Esophagus muscularis mucosa (tissue), 4 donors: ENCODE measurements around the gene ANKRD12. TPM values are rescaled to one million over a fixed set of nuclear protein-coding genes. Genes with fewer than 3 reads are reported as not detected.
A peak's percentile ranks its signal among the peaks of the same experiment; 100 is the strongest.

ENCODE experiments used
- DNase-seq: peaks from one replicate; pipeline ENCODE4 v3.0.0-alpha.2; 2017; ENCODE audit errors: extremely low spot score
- H3K27ac ChIP-seq, 4 donors: fragments of 200-600 bp; sonication (generic); replicated peaks in 1 of 4; 1 replicate in 3 of 4; 2 replicates in 1 of 4; pipeline ENCODE4 v1.5.1; 2016 to 2019; ENCODE audit warnings: mild to moderate bottlenecking in 1 of 4
- H3K27me3 ChIP-seq, 4 donors: fragments of 200-600 bp; sonication (generic); one replicate each; pipeline versions ENCODE4 v1.5.1 to v1.6.0; 2016 to 2019
- H3K36me3 ChIP-seq, 4 donors: fragments of 200-600 bp; sonication (generic); one replicate each; pipeline ENCODE4 v1.5.1; 2016 to 2019
- H3K4me1 ChIP-seq, 4 donors: fragments of 200-600 bp; sonication (generic); one replicate each; pipeline ENCODE4 v1.5.1; 2016 to 2019
- H3K4me3 ChIP-seq, 4 donors: fragments of 200-600 bp; sonication (generic); 1 replicate in 2 of 4; 2 replicates in 2 of 4; pipeline ENCODE4 v1.5.1; 2016 to 2019; ENCODE audit warnings: mild to moderate bottlenecking in 4 of 4, moderate library complexity in 1 of 4
- H3K9me3 ChIP-seq, 4 donors: fragments of 200-600 bp; sonication (generic); 1 replicate in 3 of 4; 2 replicates in 1 of 4; pipeline ENCODE4 v1.5.1; 2016 to 2019
- EP300 ChIP-seq: sonication (generic); formaldehyde crosslinking; IDR thresholded peaks from one replicate; pipeline ENCODE4 v1.6.1; 2017; ENCODE audit warnings: antibody characterized with exemption
- POLR2A ChIP-seq: fragments of 450-650 bp; IDR thresholded peaks from one replicate; pipeline ENCODE4 v1.6.1; 2017; ENCODE audit warnings: antibody characterized with exemption, moderate library complexity, mild to moderate bottlenecking, low read depth
- POLR2AphosphoS5 ChIP-seq, 2 donors: sonication (generic); formaldehyde crosslinking; IDR thresholded peaks; one replicate each; pipeline ENCODE4 v1.6.1; 2017; ENCODE audit warnings: antibody characterized with exemption in 2 of 2
- WGBS: methylation state at CpG from one replicate; pipeline ENCODE4 v1.1.5; 2018; 5-methylcytosine and 5-hydroxymethylcytosine counted together
- intact Hi-C: fragments of 100-400 bp; cut with DNase I; formaldehyde crosslinking; loops from one replicate; pipeline ENCODE4 v1.15.1; 2023
- total RNA-seq, 4 donors: library from RNA; depleted of rRNA; stranded (reverse); fragments of >200 nt; gene quantifications; one replicate each; pipeline versions ENCODE4 v1.1.0 to v1.2.1, GENCODE V29; 2016
- TF ChIP-seq, protein P1 (sequence below), 3 experiments: fragments of 200-600 bp in 2 of 3; fragments of 450-650 bp in 1 of 3; sonication (generic) in 2 of 3; IDR thresholded peaks; one replicate each; pipeline ENCODE4 v1.5.1; 2017 to 2019; ENCODE audit warnings: antibody characterized with exemption in 3 of 3, mild to moderate bottlenecking in 2 of 3, moderate library complexity in 1 of 3

The ANKRD12 gene
- total RNA-seq, 4 donors from 2014 or later: 65.2 to 108 (median 92.9) TPM

DNA sequence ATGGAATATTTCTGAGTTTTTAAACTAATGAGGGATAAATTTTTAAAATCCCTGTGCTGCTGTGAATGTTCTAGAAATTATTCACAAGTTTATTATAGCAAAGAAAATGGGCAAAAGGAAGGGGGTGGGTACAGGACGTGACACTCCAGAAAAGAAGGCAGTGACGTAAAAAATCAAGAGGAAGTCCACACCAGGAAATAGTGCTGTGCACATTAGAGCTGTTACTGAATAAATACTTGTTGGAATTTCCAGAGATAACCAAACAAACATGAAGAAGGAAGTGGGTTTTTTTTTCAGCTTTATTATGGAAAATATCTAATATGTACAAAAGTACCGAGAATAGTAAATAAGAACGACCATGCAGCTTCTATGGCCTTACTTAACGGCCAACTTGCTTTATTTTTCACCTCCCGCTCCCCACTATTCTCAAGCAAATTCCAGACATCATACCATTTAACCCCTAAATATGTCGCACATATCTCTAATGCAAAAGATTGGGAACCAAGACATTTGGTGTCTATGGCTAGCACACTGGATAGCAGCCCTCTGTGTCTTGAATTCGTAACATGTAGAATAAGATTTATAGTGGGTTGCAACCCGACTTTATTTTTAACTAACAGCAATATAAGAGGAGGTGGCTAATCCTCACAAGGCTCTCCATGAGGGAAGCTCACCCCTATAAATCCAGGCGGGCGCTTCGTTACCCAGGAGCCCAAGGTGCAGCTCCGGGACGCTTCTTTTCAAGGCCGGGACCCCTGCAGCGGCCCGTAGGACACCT lies 34.7 kb upstream of the ANKRD12 start:
- Histone ChIP-seq H3K4me3 (peak overlapping the region; percentile 61 to 79 (median 72)), H3K9me3 (no peaks in the 10 kb centered on the region), H3K27me3 (no peaks in the 10 kb centered on the region), H3K27ac (peak overlapping the region; percentile 88 to 95 (median 92)), H3K36me3 (no peaks in the 10 kb centered on the region), H3K4me1 (peaks cover 32 to 64% (median 56%) of the 10 kb centered on the region in 4 donors)
- 2% methylated on average over 11 of the region's 17 CpGs for WGBS
- TF ChIP-seq POLR2A: no peak
- TF ChIP-seq POLR2AphosphoS5 (IDR thresholded peaks at IDR 0.05): no peak
- no peak for TF ChIP-seq EP300
- TF ChIP-seq, protein P1, sequence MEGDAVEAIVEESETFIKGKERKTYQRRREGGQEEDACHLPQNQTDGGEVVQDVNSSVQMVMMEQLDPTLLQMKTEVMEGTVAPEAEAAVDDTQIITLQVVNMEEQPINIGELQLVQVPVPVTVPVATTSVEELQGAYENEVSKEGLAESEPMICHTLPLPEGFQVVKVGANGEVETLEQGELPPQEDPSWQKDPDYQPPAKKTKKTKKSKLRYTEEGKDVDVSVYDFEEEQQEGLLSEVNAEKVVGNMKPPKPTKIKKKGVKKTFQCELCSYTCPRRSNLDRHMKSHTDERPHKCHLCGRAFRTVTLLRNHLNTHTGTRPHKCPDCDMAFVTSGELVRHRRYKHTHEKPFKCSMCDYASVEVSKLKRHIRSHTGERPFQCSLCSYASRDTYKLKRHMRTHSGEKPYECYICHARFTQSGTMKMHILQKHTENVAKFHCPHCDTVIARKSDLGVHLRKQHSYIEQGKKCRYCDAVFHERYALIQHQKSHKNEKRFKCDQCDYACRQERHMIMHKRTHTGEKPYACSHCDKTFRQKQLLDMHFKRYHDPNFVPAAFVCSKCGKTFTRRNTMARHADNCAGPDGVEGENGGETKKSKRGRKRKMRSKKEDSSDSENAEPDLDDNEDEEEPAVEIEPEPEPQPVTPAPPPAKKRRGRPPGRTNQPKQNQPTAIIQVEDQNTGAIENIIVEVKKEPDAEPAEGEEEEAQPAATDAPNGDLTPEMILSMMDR (IDR thresholded peaks at IDR 0.05): no peak
- intact Hi-C loops: loop anchor here (2.0 kb wide), 1 partner anchor 35 kb away; the partner anchor contains the start of gene ANKRD12
- DNase-seq: no peak

DNA sequence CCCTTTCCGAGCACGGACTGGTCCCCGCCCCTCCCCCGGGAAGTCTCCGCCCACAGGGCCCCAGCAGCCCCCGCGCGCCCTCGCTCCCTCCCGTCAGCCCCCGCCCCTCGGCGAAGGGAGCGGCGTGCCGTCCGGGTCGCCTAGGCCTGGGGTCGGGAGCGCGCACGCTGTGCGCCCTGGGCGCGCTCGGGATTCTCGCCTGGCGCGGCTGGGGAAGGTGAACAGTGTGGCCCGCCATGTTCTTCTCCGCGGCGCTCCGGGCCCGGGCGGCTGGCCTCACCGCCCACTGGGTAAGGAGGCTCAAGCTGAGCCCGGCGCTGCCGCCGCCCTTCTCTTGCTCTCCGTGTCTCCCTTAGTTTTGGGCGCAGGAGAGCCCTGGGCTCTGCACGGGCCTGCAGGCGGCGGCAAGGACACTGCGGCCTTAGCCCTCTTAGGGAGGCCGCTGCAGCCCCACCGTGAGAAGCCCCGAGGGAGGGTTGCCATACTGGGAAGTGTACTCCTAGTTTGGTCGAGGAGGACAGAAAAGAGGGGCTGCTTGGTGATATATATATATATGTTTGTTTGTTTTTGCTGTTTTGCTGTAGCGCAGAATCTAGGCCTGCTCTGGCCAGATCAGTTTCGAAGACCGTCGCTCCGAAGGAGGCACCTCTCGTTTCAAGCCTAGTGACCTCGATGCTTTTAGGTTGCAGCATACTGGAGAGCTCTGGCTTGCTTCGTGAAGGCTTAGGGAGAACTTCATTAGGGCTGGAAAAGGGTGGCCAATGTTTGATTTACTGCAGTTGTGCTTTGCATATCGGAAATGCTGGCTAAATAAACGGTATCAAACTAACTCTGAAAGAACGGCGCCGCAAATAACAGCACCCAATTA lies 33.8 kb upstream of the ANKRD12 start, which contains the start of gene NDUFV2:
NDUFV2 (plus strand) TSS at position 192 of the 868 bp plus-strand sequence; CDS start at position 237, 45 bp downstream.
- TF ChIP-seq POLR2A: peak; percentile 80
- no peak for TF ChIP-seq EP300
- peak; percentile 96 to 97 for TF ChIP-seq POLR2AphosphoS5 (IDR thresholded peaks at IDR 0.05)
- Histone ChIP-seq H3K4me1 (peaks cover 41 to 64% (median 56%) of the 10 kb centered on the region in 4 donors), H3K36me3 (no peaks in the 10 kb centered on the region), H3K27ac (peak within 1 kb of the TSS; percentile 88 to 95 (median 92)), H3K9me3 (no peaks in the 10 kb centered on the region), H3K4me3 (peak within 1 kb of the TSS; percentile 61 to 79 (median 72)), H3K27me3 (no peaks in the 10 kb centered on the region)
- DNase-seq: peak; percentile 98
- WGBS: 0% methylated on average over 13 of the region's 64 CpGs
- intact Hi-C loops: loop anchor here (2.0 kb wide), 1 partner anchor 34 kb away; the partner anchor contains the start of gene ANKRD12

DNA sequence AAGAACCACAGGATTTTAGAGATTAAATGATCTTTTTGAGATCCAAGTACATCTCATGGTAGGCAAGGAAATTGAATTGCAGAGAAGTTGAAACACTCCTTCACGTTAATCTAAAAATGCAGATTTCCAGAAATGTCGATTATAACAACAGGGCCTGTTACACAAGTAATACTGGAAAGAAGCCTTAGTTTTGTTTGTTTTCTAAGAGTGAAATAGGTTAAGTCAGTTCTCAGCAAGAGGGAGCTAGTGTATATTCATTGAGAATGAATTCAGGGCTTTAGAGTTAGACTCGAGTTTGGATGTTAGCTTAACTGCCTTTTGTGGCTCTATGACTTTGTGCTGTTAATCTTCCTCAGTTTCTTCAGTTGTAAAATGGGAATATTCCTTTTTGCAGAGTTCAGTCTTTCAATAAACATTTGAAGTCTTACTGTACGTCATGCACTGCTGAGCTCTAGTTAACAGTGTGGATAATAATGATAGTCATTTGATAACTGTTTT lies 33.2 kb upstream of the ANKRD12 start:
- no peak for TF ChIP-seq POLR2AphosphoS5 (IDR thresholded peaks at IDR 0.05)
- TF ChIP-seq, protein P1 (IDR thresholded peaks at IDR 0.05): peak in 2 of 3 experiments; percentile 45 to 47
- H3K4me3 ChIP-seq: peak overlapping the region; percentile 61 to 79 (median 72)
- intact Hi-C loops: loop anchor here (2.0 kb wide), 1 partner anchor 33 kb away; the partner anchor contains the start of gene ANKRD12
- H3K27me3 ChIP-seq: no peaks in the 10 kb centered on the region
- H3K4me1 ChIP-seq: peaks cover 47 to 64% (median 57%) of the 10 kb centered on the region in 4 donors
- no peaks in the 10 kb centered on the region for H3K9me3 ChIP-seq
- H3K27ac ChIP-seq: peak overlapping the region; percentile 88 to 95 (median 92)
- no peak for DNase-seq
- 1% methylated on average over 4 of the region's 4 CpGs for WGBS
- H3K36me3 ChIP-seq: no peaks in the 10 kb centered on the region

DNA sequence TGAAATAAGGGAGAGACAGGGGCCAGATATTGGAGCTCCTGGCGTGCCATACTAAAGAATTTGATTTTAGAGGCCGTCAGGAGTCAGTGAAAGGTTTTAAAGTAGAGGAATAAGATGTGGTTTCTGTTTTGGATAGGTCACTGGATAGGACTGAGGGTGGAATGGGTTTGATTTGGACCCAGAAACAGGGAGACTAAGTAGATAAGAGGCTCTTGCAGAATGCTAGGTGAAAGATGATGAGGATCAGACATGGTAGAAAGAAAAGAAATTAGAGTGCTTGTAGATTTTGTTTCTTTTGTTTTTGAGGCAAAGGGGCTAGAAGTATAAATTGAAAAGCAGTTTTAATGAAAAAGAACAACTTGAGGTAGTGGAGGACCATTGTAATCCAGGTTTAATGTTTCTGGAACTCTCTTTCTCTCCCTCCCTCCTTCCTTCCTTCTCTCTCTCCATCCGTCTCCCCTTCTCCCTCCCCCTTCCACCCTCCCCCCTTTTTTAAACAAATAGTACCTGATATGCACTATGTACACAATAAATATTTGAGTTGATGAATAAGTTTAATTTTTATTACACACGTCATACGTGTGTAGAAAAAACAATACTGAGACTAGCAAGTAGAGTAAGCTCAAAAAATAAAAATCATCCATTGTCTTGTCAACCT lies 32.2 kb upstream of the ANKRD12 start:
- Histone ChIP-seq H3K9me3 (no peaks in the 10 kb centered on the region), H3K4me3 (peak overlapping the region; percentile 61 to 79 (median 72)), H3K27ac (peak overlapping the region; percentile 88 to 95 (median 92)), H3K36me3 (no peaks in the 10 kb centered on the region), H3K27me3 (no peaks in the 10 kb centered on the region), H3K4me1 (peaks cover 56 to 68% (median 66%) of the 10 kb centered on the region in 4 donors)
- 12% methylated on average over 5 of the region's 5 CpGs for WGBS
- DNase-seq: no peak
- intact Hi-C loops: no loop called here
- TF ChIP-seq POLR2AphosphoS5 (IDR thresholded peaks at IDR 0.05) (no peak), POLR2A (no peak), EP300 (no peak)
- TF ChIP-seq, protein P1 (IDR thresholded peaks at IDR 0.05): no peak
